GM21723 (cell line): Measurements from ENCODE around the gene MAML3.

Experiments
- ATAC-seq: cut with Tn5 transposase; IDR thresholded peaks from one replicate; pipeline ENCODE4 v1.9.1; 2021; ENCODE audit warnings: mild to moderate bottlenecking, moderate library complexity; ENCODE audit not compliant: unreplicated experiment

MAML3 gene

GRCh38 chr4:140080883-140081282 lies 73.1 kb downstream of the MAML3 start:
- no peak for ATAC-seq

GRCh38 chr4:140078366-140078765 lies 75.6 kb downstream of the MAML3 start:
- ATAC-seq: no peak

DNA sequence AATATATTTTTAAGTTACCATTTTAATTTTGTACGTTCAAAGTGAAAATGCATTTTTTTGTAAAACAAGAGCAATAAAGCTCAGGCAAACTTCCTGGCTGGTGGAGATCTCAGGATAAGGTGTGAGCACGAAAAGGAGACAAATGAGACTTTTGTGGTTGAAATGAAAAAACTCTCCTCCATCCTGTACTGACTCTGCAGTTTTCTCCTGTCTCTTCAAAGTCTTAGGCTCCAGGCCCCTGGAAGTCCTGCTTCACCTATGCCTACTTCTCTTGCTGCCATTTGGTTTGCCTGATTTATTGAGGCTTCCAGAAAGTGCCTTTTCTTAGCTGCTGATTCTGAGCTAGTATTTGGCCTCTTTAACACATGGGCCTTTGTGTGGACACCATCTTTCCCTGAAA lies 77.7 kb downstream of the MAML3 start:
- no peak for ATAC-seq

- peak; percentile 87 for ATAC-seq
Observed at GRCh38 chr4:140071806-140072205, 82.2 kb downstream of the MAML3 start.

DNA sequence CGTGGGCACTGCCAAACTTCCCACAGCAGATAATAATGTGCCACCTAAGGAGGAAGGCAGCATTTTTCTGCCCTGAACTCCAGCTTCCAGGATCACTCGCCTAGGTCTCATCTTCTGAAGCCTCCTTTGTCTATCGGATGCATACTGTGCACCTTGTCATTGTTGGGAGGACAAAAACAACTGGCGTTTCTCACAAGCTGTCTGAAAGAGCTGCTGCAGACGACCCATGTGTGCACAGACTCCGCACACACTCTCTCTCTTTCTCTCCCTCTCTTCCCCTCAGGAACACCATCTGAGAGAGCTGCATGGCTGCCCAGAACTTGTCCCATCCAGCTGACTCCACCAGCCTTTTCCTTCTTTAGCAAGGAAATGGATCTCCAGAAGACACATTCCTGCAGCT lies 83.0 kb downstream of the MAML3 start:
- ATAC-seq: no peak

- ATAC-seq: no peak
Observed at GRCh38 chr4:140070366-140070765, 83.6 kb downstream of the MAML3 start.

- no peak for ATAC-seq
Observed at GRCh38 chr4:140069066-140069465, 84.9 kb downstream of the MAML3 start.

DNA sequence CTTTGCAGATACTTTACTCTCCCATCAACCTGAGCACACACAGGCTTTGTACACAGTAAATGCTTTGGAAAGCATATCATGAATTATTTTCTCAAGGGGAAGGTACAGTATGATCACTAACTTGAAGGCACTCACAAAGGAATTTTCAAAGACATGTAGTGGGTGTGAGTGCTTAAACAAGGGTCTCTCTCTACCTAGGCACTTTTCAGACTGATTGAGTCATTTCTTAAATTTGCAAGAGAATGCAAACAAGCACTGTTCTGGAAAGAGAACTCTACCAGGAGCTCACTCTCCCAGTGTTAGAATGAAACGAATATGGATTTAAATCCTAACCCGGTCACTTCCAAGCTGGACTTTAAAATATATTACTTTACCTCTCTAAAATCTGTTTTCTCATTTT lies 85.7 kb downstream of the MAML3 start:
- no peak for ATAC-seq

- no peak for ATAC-seq
Observed at GRCh38 chr4:140066031-140066930, 87.7 kb downstream of the MAML3 start.

DNA sequence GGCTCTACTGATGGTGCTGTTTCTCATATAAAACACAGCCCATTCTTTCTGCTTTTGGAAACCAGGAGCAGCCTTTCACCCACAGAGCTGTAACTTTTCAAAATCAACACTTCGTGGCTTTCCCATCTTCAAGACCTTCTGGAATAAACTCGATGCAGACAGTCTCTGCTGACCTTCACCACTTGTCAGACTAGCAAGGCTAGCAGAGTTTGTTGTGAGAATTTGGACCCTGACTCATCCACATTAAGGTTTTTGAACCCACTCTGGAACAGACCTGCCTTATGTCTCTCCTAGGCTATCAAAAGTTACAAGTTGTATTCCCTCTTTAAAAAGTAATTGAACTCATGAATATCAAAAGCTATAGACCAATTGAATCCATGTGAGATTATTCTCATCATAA lies 88.6 kb downstream of the MAML3 start:
- no peak for ATAC-seq

- ATAC-seq: no peak
Observed at GRCh38 chr4:140061659-140062289, 92.2 kb downstream of the MAML3 start.

- no peak for ATAC-seq
Observed at GRCh38 chr4:140061194-140061593, 92.8 kb downstream of the MAML3 start.

- ATAC-seq: no peak
Observed at GRCh38 chr4:140059159-140059558, 94.8 kb downstream of the MAML3 start.

- no peak for ATAC-seq
Observed at GRCh38 chr4:140057701-140058100, 96.3 kb downstream of the MAML3 start.

DNA sequence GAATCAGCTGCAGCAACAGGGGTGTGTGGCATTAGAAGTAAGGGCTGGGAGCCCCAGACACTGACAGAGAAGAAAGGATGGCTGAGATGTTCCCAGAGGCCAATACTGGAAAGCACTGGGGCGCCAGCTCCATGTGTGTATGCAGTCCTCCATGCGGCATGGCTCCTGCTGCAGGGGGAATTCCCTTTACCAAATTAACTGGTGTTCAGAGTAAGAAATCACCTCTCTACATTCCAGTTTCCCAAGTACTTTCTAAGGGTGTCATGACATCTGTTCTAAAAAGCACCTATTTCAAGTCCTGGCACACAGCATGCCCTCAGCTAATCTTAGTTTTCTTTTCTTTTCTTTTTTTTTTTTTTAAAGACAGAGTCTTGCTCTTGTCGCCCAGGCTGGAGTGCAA lies 98.0 kb downstream of the MAML3 start:
- no peak for ATAC-seq

GRCh38 chr4:140054861-140055260 lies 99.1 kb downstream of the MAML3 start:
- no peak for ATAC-seq

- no peak for ATAC-seq
Observed at GRCh38 chr4:140053185-140053584, 100.8 kb downstream of the MAML3 start.

DNA sequence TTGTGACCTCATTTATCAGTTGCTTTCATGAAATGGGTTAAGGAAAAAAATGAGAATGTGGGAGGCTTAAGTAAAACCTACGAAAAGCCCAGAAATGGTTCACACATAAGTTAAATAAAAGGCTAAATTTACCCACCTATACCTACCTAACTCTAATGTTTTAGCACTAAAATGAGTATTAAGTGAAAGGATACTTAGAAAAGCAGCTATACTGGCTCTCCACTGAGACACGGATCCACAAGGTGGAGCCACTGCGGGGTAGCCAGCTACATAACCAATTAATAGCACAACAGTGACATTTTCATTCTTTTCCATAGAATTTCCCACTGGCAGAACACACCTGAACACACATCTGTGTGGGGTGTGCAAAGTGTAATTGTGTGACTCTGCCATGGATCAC lies 101.9 kb downstream of the MAML3 start:
- ATAC-seq: no peak

- no peak for ATAC-seq
Observed at GRCh38 chr4:140049849-140050637, 103.9 kb downstream of the MAML3 start.

GRCh38 chr4:140049024-140049848 lies 104.7 kb downstream of the MAML3 start:
- ATAC-seq: peak; percentile 54
